Astrocyte (in vitro differentiated cells and primary cell): Measurements from ENCODE around the gene NRG2.

Source experiments
- CTCF ChIP-seq: IDR thresholded peaks from 2 replicates; pipeline ENCODE4 v1.5.1; 2011; ENCODE audit warnings: low read depth, mild to moderate bottlenecking, inconsistent platforms, low read length, moderate library complexity; ENCODE audit not compliant: insufficient read depth
- EZH2 ChIP-seq: IDR thresholded peaks from 2 replicates; pipeline ENCODE4 v1.6.1; 2012; ENCODE audit warnings: mild to moderate bottlenecking, low read length, inconsistent platforms; ENCODE audit not compliant: insufficient read depth

DNA sequence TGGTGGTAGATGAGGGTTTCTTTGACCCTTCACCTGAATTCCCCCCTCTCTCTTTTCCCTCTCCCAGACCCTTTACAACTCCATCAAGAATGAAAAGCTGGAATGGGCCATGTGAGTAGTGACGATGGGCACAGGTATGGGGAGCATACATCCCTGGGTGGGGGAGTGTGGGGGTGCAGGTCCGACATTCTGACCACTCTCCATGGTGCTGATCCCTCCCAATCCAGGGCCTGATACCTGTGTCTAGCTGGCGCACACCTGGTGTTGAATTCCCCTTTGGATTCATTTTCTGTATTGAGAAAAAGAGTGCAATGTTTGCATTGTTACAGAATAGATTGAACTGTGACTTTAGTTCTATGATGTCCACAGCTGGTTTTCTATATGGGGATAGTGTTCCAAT, 207.4 kb downstream of the NRG2 start:
- TF ChIP-seq CTCF, result no peak
- TF ChIP-seq EZH2, result no peak
